Endothelial cell of umbilical vein (primary cell): ENCODE data around the gene FHDC1. TPM values are rescaled to one million over a fixed set of nuclear protein-coding genes. Genes with fewer than 3 reads are reported as not detected.

Source experiments
- BruUV-seq: library from RNA; stranded (reverse); fragments of 400-500 nt; replicated peaks from 2 replicates; lab custom pipeline; 2021; lab: Mats Ljungman, UMichigan
- CTCF ChIA-PET: fragments of 300-600, 350-600 bp; sonication (Branson Sonifier 250); formaldehyde crosslinking; loops from one replicate; lab custom pipeline; 2021; ENCODE audit warnings: antibody characterized with exemption, inconsistent platforms; lab: Charles Lee
- POLR2A ChIA-PET: fragments of 300-600, 350-600 bp; sonication (Branson Sonifier 250); formaldehyde crosslinking; loops from one replicate; lab custom pipeline; 2021; ENCODE audit warnings: antibody characterized with exemption, inconsistent platforms; lab: Charles Lee
- DNase-seq: peaks from one replicate; pipeline ENCODE4 v3.0.0-alpha.2; 2011; ENCODE audit warnings: low read depth, low spot score
- FAIRE-seq: peaks from 2 replicates; lab custom pipeline; 2011; peaks lifted over from hg19 to GRCh38; lab: Jason Lieb, UNC
- H2AFZ ChIP-seq: 2 replicates; pipeline ENCODE4 v1.6.0; 2012; ENCODE audit warnings: low read depth, low read length, control low read depth, inconsistent platforms
- H3K27ac ChIP-seq: 2 replicates; pipeline ENCODE4 v1.5.1; 2011; ENCODE audit warnings: low read depth, mild to moderate bottlenecking, control low read depth, low read length, moderate library complexity; ENCODE audit not compliant: insufficient read depth
- H3K27me3 ChIP-seq, 2 experiments: 2 replicates each; pipeline versions ENCODE4 v1.6.0 to v1.6.1; 2011; ENCODE audit warnings: low read length in 2 of 2, mixed read lengths in 1 of 2; ENCODE audit not compliant: control insufficient read depth in 2 of 2, insufficient read depth in 2 of 2
- H3K36me3 ChIP-seq, 2 experiments: 2 replicates in 1 of 2; 3 replicates in 1 of 2; pipeline ENCODE4 v1.5.1; 2011; ENCODE audit warnings: low read length in 2 of 2, mild to moderate bottlenecking in 1 of 2, moderate library complexity in 1 of 2; ENCODE audit not compliant: control insufficient read depth in 2 of 2, insufficient read depth in 2 of 2; ENCODE audit errors: extremely low read depth in 1 of 2
- H3K4me1 ChIP-seq: 3 replicates; pipeline ENCODE4 v1.5.1; 2011; ENCODE audit warnings: mild to moderate bottlenecking, low read length; ENCODE audit not compliant: control insufficient read depth, insufficient read depth; ENCODE audit errors: extremely low read depth
- H3K4me2 ChIP-seq: 2 replicates; pipeline ENCODE4 v1.6.1; 2011; ENCODE audit warnings: low read length, control low read depth, mixed read lengths; ENCODE audit not compliant: insufficient read depth
- H3K4me3 ChIP-seq, 3 experiments: fragments of 200-600 bp in 1 of 3; sonication (generic), shearing (Covaris generic) in 1 of 3; replicated peaks in 1 of 3; 2 replicates each; pipeline ENCODE4 v1.5.1; 2011 to 2016; ENCODE audit warnings: control low read depth in 3 of 3, low read length in 3 of 3, mild to moderate bottlenecking in 2 of 3, inconsistent platforms in 1 of 3, low read depth in 1 of 3, moderate library complexity in 1 of 3; ENCODE audit not compliant: insufficient read depth in 1 of 3
- H3K79me2 ChIP-seq: 2 replicates; pipeline ENCODE4 v1.6.0; 2012; ENCODE audit warnings: low read length, inconsistent platforms; ENCODE audit not compliant: control insufficient read depth, insufficient read depth
- H3K9ac ChIP-seq: replicated peaks from 2 replicates; pipeline ENCODE3; 2011; ENCODE audit warnings: low read length, control low read depth; ENCODE audit not compliant: insufficient read depth; ENCODE audit errors: extremely low read depth
- H3K9me1 ChIP-seq: replicated peaks from 3 replicates; pipeline ENCODE4 v1.6.0; 2011; ENCODE audit warnings: mild to moderate bottlenecking, low read length; ENCODE audit not compliant: control insufficient read depth, insufficient read depth; ENCODE audit errors: extremely low read depth
- H3K9me3 ChIP-seq: replicated peaks from 2 replicates; pipeline ENCODE4 v1.5.1; 2012; ENCODE audit warnings: low read length, inconsistent platforms; ENCODE audit not compliant: control insufficient read depth, insufficient read depth
- H4K20me1 ChIP-seq: replicated peaks from 2 replicates; pipeline ENCODE3; 2011; ENCODE audit warnings: mild to moderate bottlenecking, low read length; ENCODE audit not compliant: control insufficient read depth, insufficient read depth; ENCODE audit errors: extremely low read depth
- EZH2 ChIP-seq: IDR thresholded peaks from 2 replicates; pipeline ENCODE4 v1.6.1; 2012; ENCODE audit warnings: borderline replicate concordance, low read depth, mild to moderate bottlenecking, moderate library complexity, low read length, inconsistent platforms; ENCODE audit not compliant: severe bottlenecking
- FOS ChIP-seq: IDR thresholded peaks from 2 replicates; pipeline ENCODE4 v1.6.1; 2011; ENCODE audit warnings: mild to moderate bottlenecking, low read length, moderate library complexity, borderline replicate concordance; ENCODE audit not compliant: insufficient read depth
- GATA2 ChIP-seq: IDR thresholded peaks from 2 replicates; pipeline ENCODE4 v1.7.0; 2011; ENCODE audit warnings: low read depth, mild to moderate bottlenecking, moderate library complexity, mixed read lengths, low read length; ENCODE audit not compliant: insufficient read length, insufficient read depth
- JUN ChIP-seq: IDR thresholded peaks from 2 replicates; pipeline ENCODE4 v1.6.1; 2011; ENCODE audit warnings: borderline replicate concordance, low read depth; ENCODE audit not compliant: insufficient read length, insufficient read depth
- MYC ChIP-seq: IDR thresholded peaks from one replicate; pipeline ENCODE4 v1.6.1; 2011; ENCODE audit warnings: mild to moderate bottlenecking, low read depth, low read length
- POLR2A ChIP-seq: IDR thresholded peaks from 2 replicates; pipeline ENCODE4 v1.6.1; 2012; ENCODE audit warnings: low read depth, mild to moderate bottlenecking, control low read depth, low read length
- dilution Hi-C: fragments of 300-500 bp; cut with MboI; formaldehyde crosslinking; loops from one replicate; pipeline ENCODE4 v1.15.0; 2019; ENCODE audit warnings: low sequenced_read_pairs; ENCODE audit not compliant: extremely low pct_ligation_motif_present
- intact Hi-C: fragments of 100-400 bp; cut with micrococcal nuclease; formaldehyde crosslinking; loops from one replicate; pipeline ENCODE4 v1.10.0; 2022
- polyA plus RNA-seq, 4 experiments: library from polyadenylated mRNA; depleted of rRNA in 3 of 4; stranded (reverse) in 3 of 4; unstranded in 1 of 4; fragments of >200 nt; gene quantifications; 2 replicates each; pipeline versions ENCODE4 v1.2.1 to v1.2.3, GENCODE V29; 2011 to 2012; ENCODE audit warnings: missing spikeins in 1 of 4
- total RNA-seq: library from RNA; stranded (reverse); gene quantifications from 2 replicates; pipeline ENCODE4 v1.2.3, GENCODE V29; 2021
- TF ChIP-seq, protein P1 (sequence below), 2 donors: IDR thresholded peaks; 1 replicate in 1 of 2; 2 replicates in 1 of 2; pipeline ENCODE4 v1.5.1; 2011; ENCODE audit warnings: low read length in 2 of 2, mild to moderate bottlenecking in 2 of 2, moderate library complexity in 2 of 2, control low read depth in 1 of 2, inconsistent platforms in 1 of 2, low read depth in 1 of 2; ENCODE audit not compliant: insufficient read depth in 1 of 2; ENCODE audit errors: extremely low read depth in 1 of 2

FHDC1 gene
- total and polyA plus RNA-seq, 2 donors (not counting 3 experiments of a cell fraction or from before 2014, with no cell fraction given), result 0.03 to 0.18 TPM

DNA sequence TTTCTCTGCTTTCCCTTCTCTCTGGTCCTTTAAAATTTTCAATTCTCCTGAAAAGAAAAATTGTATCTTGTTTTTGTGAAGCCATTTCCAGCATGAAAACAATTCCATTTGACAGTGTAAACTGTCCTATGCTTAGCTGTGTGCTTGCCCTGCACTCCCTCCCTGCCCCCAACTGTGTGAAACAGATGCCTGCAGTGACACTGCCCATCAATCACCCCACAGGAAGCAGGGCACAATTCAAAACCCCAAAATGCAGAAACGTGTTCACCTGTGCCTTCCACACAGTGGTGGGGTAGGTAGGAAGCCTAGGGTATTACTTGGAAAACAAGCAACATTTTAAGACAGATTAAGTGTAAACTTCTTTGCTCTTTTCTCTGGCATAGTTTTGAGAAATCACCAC lies 6.2 kb upstream of the FHDC1 start:
- DNase-seq, result no peak
- no peak overlapping the region for H3K4me2 ChIP-seq
- dilution Hi-C loops (no loop called here), intact Hi-C loops (loop anchor here (10.0 kb wide), 2 partner anchors 155 to 195 kb away; no protein-coding TSS in a partner anchor)
- no peaks in the 10 kb centered on the region for H3K4me1 ChIP-seq
- no peaks in the 10 kb centered on the region for H4K20me1 ChIP-seq
- BruUV-seq, result no TSS peak
- H3K4me3 ChIP-seq, result no peak overlapping the region
- H3K9me1 ChIP-seq, result no peaks in the 10 kb centered on the region
- TF ChIP-seq EZH2, result no peak
- TF ChIP-seq FOS, result no peak
- TF ChIP-seq JUN, result no peak
- TF ChIP-seq, protein P1, sequence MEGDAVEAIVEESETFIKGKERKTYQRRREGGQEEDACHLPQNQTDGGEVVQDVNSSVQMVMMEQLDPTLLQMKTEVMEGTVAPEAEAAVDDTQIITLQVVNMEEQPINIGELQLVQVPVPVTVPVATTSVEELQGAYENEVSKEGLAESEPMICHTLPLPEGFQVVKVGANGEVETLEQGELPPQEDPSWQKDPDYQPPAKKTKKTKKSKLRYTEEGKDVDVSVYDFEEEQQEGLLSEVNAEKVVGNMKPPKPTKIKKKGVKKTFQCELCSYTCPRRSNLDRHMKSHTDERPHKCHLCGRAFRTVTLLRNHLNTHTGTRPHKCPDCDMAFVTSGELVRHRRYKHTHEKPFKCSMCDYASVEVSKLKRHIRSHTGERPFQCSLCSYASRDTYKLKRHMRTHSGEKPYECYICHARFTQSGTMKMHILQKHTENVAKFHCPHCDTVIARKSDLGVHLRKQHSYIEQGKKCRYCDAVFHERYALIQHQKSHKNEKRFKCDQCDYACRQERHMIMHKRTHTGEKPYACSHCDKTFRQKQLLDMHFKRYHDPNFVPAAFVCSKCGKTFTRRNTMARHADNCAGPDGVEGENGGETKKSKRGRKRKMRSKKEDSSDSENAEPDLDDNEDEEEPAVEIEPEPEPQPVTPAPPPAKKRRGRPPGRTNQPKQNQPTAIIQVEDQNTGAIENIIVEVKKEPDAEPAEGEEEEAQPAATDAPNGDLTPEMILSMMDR (IDR thresholded peaks at IDR 0.05; ENCODE audit: extremely low read depth in 1 of 2, insufficient read depth in 1 of 2, low read depth in 1 of 2, low read length in 2 of 2), result no peak
- TF ChIP-seq POLR2A, result no peak
- TF ChIP-seq GATA2, result no peak
- no peak for TF ChIP-seq MYC
- no peaks in the 10 kb centered on the region for H3K36me3 ChIP-seq
- CTCF ChIA-PET, result no interaction called here
- H2AFZ ChIP-seq, result no peak overlapping the region
- POLR2A ChIA-PET, result no interaction called here
- H3K27me3 ChIP-seq, result peaks cover 5 to 6% of the 10 kb centered on the region in 2 experiments
- H3K27ac ChIP-seq, result no peak overlapping the region
- H3K9me3 ChIP-seq, result no peaks in the 10 kb centered on the region
- H3K9ac ChIP-seq, result no peak overlapping the region
- FAIRE-seq, result no peak
- no peaks in the 10 kb centered on the region for H3K79me2 ChIP-seq
